GM12878 (cell line): ENCODE data around the gene CEP19. TPM values are rescaled to one million over a fixed set of nuclear protein-coding genes. Genes with fewer than 3 reads are reported as not detected.

ENCODE experiments used
- ATAC-seq: fragments of 200-7000 bp; cut with Tn5 transposase; 3 replicates; pipeline ENCODE4 v1.9.1; 2020; ENCODE audit warnings: mild to moderate bottlenecking, moderate library complexity
- BruUV-seq: library from RNA; stranded (reverse); fragments of 400-500 nt; replicated peaks from 2 replicates; lab custom pipeline; 2021; lab: Mats Ljungman, UMichigan
- CTCF ChIA-PET: fragments of 300-600 bp; sonication (Branson Sonifier 250); formaldehyde crosslinking; extraction: SDS; loops from one replicate; lab custom pipeline; 2021; ENCODE audit warnings: inconsistent platforms; lab: Yijun Ruan, JAX
- POLR2A ChIA-PET: fragments of 350-600 bp; formaldehyde crosslinking; extraction: SDS; loops from one replicate; lab custom pipeline; 2021; ENCODE audit warnings: inconsistent platforms; lab: Charles Lee
- RAD21 ChIA-PET: fragments of 300-600 bp; sonication (Branson Sonifier 250); formaldehyde crosslinking; loops from one replicate; lab custom pipeline; 2023; ENCODE audit warnings: antibody characterized with exemption; ENCODE audit not compliant: unreplicated experiment; lab: Charles Lee
- SMC1A ChIA-PET: fragments of 300-600 bp; sonication (Branson Sonifier 250); formaldehyde crosslinking; loops from one replicate; lab custom pipeline; 2023; ENCODE audit not compliant: unreplicated experiment, uncharacterized antibody; lab: Charles Lee
- DNase-seq: peaks from one replicate; pipeline ENCODE4 v3.0.0-alpha.2; 2011; ENCODE audit warnings: low read depth, low spot score
- FAIRE-seq: peaks from 3 replicates; lab custom pipeline; 2011; peaks lifted over from hg19 to GRCh38; lab: Jason Lieb, UNC
- H2AFZ ChIP-seq: 2 replicates; pipeline ENCODE4 v1.6.0; 2011; ENCODE audit warnings: low read depth, low read length, control low read depth; ENCODE audit not compliant: control insufficient read depth
- H3K27ac ChIP-seq: 2 replicates; pipeline ENCODE4 v1.5.1; 2011; ENCODE audit warnings: control low read depth; ENCODE audit not compliant: control insufficient read depth, insufficient read depth
- H3K27me3 ChIP-seq, 2 experiments: replicated peaks in 1 of 2; 2 replicates each; pipeline versions ENCODE4 v1.6.0 to v1.6.1; 2011; ENCODE audit warnings: low read length in 1 of 2; ENCODE audit not compliant: control insufficient read depth in 2 of 2, insufficient read depth in 2 of 2
- H3K36me3 ChIP-seq, 2 experiments: 2 replicates each; pipeline ENCODE4 v1.5.1; 2011; ENCODE audit warnings: low read length in 1 of 2; ENCODE audit not compliant: control insufficient read depth in 2 of 2, insufficient read depth in 2 of 2
- H3K4me1 ChIP-seq: 2 replicates; pipeline ENCODE4 v1.6.1; 2011; ENCODE audit warnings: mild to moderate bottlenecking, low read length, moderate library complexity, mixed read lengths; ENCODE audit not compliant: control insufficient read depth, insufficient read depth
- H3K4me2 ChIP-seq: 2 replicates; pipeline ENCODE4 v1.6.0; 2011; ENCODE audit warnings: control low read depth; ENCODE audit not compliant: control insufficient read depth, insufficient read depth
- H3K4me3 ChIP-seq: fragments of 200-600 bp; sonication (generic); 2 replicates; pipeline ENCODE4 v1.5.1; 2016
- H3K79me2 ChIP-seq: 2 replicates; pipeline ENCODE4 v1.6.0; 2011; ENCODE audit warnings: low read length; ENCODE audit not compliant: control insufficient read depth, insufficient read depth
- H3K9ac ChIP-seq: 2 replicates; pipeline ENCODE4 v1.8.0; 2011; ENCODE audit warnings: low read length, control low read depth, mixed read lengths; ENCODE audit not compliant: control insufficient read depth, insufficient read depth
- H3K9me3 ChIP-seq: replicated peaks from 3 replicates; pipeline ENCODE4 v1.5.1; 2011; ENCODE audit warnings: mild to moderate bottlenecking, low read length; ENCODE audit not compliant: control insufficient read depth, insufficient read depth
- H4K20me1 ChIP-seq: 2 replicates; pipeline ENCODE4 v1.6.0; 2011; ENCODE audit not compliant: control insufficient read depth, insufficient read depth
- BCL3 ChIP-seq: IDR thresholded peaks from 2 replicates; pipeline ENCODE4 v1.6.1; 2011; ENCODE audit warnings: borderline replicate concordance, low read depth, mild to moderate bottlenecking, moderate library complexity, low read length; ENCODE audit not compliant: insufficient read depth, poor library complexity, severe bottlenecking
- EED ChIP-seq: sonication (generic); IDR thresholded peaks from 2 replicates; pipeline ENCODE4 v1.6.1; 2016; ENCODE audit warnings: antibody characterized with exemption, low read depth
- POLR2A ChIP-seq: IDR thresholded peaks from 2 replicates; pipeline ENCODE4 v1.6.1; 2011; ENCODE audit warnings: low read depth, mild to moderate bottlenecking, low read length
- POU2F2 ChIP-seq: IDR thresholded peaks from 3 replicates; pipeline ENCODE4 v1.6.1; 2011; ENCODE audit warnings: low read depth, mild to moderate bottlenecking, low read length, borderline replicate concordance
- WRNIP1 ChIP-seq: IDR thresholded peaks from 2 replicates; pipeline ENCODE4 v1.6.1; 2011; ENCODE audit warnings: low read depth, low read length, improper control_type of control experiment, borderline replicate concordance
- ZZZ3 ChIP-seq: IDR thresholded peaks from 2 replicates; pipeline ENCODE4 v1.6.1; 2011; ENCODE audit warnings: low read depth; ENCODE audit not compliant: control insufficient read depth, insufficient read length
- WGBS: methylation state at CpG from one replicate; pipeline ENCODE4 v1.1.6; 2016; ENCODE audit warnings: low lambda C conversion rate; ENCODE audit not compliant: insufficient replicate concordance, insufficient coverage; ENCODE audit errors: missing lambda C conversion rate; 5-methylcytosine and 5-hydroxymethylcytosine counted together
- in situ Hi-C: fragments of 300-500 bp; cut with MboI; formaldehyde crosslinking; loops from 9 replicates; pipeline ENCODE4 v1.14.3; 2018; ENCODE audit warnings: mixed read lengths
- intact Hi-C: fragments of 100-400 bp; cut with micrococcal nuclease; formaldehyde crosslinking; loops from one replicate; pipeline ENCODE4 v1.14.2; 2022; ENCODE audit not compliant: unreplicated experiment
- polyA plus RNA-seq, 11 experiments: library from polyadenylated mRNA; depleted of rRNA in 4 of 11; unstranded in 6 of 11; stranded (reverse) in 5 of 11; fragments of >200 nt; fragmentation: Nextera tagmentation in 4 of 11; fragmentation: Illumina TruSeq in 1 of 11; extraction: Ambion mirVana in 4 of 11; extraction: Trizol in 1 of 11; gene quantifications; 1 replicate in 1 of 11; 2 replicates in 10 of 11; pipeline versions ENCODE4 v1.2.1 to v1.2.3, GENCODE V29; 2011 to 2016; ENCODE audit warnings: inconsistent platforms in 2 of 11, missing spikeins in 2 of 11, low read depth in 1 of 11
- total RNA-seq, 4 experiments: library from RNA; depleted of rRNA in 3 of 4; stranded (reverse); fragments of >200 nt in 3 of 4; fragmentation: Illumina TruSeq in 1 of 4; extraction: Trizol in 1 of 4; gene quantifications; 2 replicates each; pipeline versions ENCODE4 v1.2.1 to v1.2.3, GENCODE V29; 2013 to 2021

The CEP19 gene
- total and polyA plus RNA-seq, 10 of the 15 experiments (the other 5 are each of a cell fraction or from before 2014, with no cell fraction given) = 1.9 to 5.9 (median 2.7) TPM

GRCh38 chr3:196708467-196708866 lies 3.6 kb downstream of the CEP19 start:
- intact Hi-C loops (no loop called here), in situ Hi-C loops (no loop called here)
- Histone ChIP-seq H3K9me3 (no peaks in the 10 kb centered on the region), H3K27me3 (no peaks in the 10 kb centered on the region), H4K20me1 (no peaks in the 10 kb centered on the region), H3K4me3 (no peak overlapping the region), H3K9ac (no peak overlapping the region), H3K4me2 (no peak overlapping the region), H3K36me3 (no peaks in the 10 kb centered on the region; a peak in 1 of 4 replicates), H2AFZ (no peak overlapping the region), H3K79me2 (peaks cover 10% of the 10 kb centered on the region), H3K27ac (no peak overlapping the region), H3K4me1 (no peaks in the 10 kb centered on the region)
- WGBS = 95% methylated on average over 7 of the region's 7 CpGs
- no peak for TF ChIP-seq ZZZ3
- no peak for TF ChIP-seq BCL3
- TF ChIP-seq POU2F2 = no peak
- TF ChIP-seq EED = no peak
- no peak for TF ChIP-seq POLR2A
- TF ChIP-seq WRNIP1 = no peak
- ATAC-seq (no peak), DNase-seq (no peak), FAIRE-seq (no peak)
- BruUV-seq = no TSS peak
- ChIA-PET POLR2A (interaction anchor here (1.4 kb wide), 1 partner anchor 11 kb away, joined by 3 read pairs; no protein-coding TSS in a partner anchor), CTCF (interaction anchor here (1.3 to 1.5 kb wide), 3 partner anchors 11 to 270 kb away, joined by 3 to 5 read pairs (median 3); no protein-coding TSS in a partner anchor), SMC1A (interaction anchor here (0.8 to 1.9 kb wide), 5 partner anchors 9 to 24 kb away, joined by 3 to 5 read pairs (median 3); no protein-coding TSS in a partner anchor), RAD21 (interaction anchor here (0.6 to 1.7 kb wide), 2 partner anchors 21 to 36 kb away, joined by 3 to 4 read pairs; no protein-coding TSS in a partner anchor)
